HG03520 (cell line): Measurements from ENCODE around the gene RPL23.

ENCODE experiments used
- ATAC-seq: cut with Tn5 transposase; IDR thresholded peaks from one replicate; pipeline ENCODE4 v1.9.1; 2021; ENCODE audit warnings: mild to moderate bottlenecking, moderate library complexity; ENCODE audit not compliant: unreplicated experiment

RPL23 gene

DNA sequence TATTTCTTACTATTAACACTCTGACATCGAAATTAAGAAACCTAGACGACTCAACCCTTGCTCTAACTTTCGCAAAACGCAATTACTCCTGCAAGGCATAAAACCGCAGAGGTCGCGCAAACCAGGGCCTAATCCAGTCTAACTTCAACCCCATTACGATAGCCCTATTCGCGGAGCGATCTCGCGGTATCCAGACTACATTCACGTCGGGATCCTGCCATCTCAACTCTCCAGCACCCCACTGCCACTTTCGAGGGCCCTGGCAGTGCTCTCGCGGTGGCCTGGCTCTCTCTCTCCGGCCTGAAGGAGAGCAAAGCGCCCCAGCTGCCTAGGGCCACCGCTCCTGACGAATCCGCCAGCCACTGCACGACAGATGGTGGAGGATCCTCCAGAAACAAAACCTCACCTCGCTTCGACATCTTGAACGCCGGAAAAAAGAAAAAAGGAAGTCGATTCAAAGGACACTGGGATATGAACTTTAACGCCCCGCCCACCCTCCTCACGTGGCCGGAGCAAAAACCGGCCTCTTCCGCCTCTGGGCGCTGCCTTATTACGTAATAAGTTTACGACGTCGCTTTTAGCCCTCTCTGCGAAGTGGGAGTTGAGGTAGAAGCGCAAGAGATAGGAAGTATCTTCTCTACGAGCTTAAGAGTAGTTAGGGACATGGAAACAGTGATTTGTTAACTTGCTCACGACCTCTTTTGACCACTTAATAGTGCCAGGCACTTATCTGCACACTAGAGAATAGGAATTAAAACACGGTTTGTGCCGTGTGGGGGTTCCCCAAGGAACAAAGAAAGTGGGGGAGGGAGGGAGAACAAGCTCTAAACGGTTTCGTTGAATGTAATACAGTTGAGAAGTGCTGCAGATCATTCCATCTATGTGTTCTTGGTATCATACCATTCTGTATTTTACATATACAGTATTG lies at the start of gene RPL23:
RPL23 (minus strand) TSS at position 430 of the 928 bp plus-strand sequence; CDS start at position 419, 11 bp downstream.
- peak; percentile 68 for ATAC-seq

DNA sequence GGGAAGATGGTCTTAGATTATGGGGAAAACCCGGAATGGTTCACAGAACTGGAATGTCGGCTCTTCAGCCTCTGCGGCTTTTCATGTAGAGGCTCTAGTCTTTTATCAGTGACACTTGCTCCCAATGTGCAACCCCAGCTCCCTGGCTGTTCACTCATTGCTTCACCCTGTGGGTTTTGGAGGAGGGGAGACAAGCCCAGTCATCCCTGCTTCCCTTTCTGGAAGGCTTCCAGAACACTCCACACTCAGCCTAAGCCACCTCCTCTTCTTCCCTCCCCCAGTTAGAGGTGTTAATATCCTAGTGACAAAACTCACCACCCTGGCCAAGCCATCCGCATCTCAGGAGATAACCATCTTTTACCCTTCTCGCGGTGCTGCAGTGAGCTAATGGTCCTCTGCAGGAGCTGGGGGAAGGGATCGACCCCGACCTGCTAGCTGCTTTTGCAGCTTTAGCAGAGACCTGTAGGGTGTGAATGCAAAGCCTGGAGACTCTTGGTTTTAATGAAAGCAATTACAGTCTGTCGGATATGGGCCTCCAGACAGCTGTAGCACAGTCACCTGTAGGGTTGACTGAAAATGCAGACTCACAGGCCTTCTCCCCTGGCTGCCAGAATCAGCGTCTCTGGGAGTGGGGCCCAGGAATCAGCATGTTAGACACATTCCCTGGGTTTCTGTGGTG lies 47.6 kb upstream of the RPL23 start:
- no peak for ATAC-seq

DNA sequence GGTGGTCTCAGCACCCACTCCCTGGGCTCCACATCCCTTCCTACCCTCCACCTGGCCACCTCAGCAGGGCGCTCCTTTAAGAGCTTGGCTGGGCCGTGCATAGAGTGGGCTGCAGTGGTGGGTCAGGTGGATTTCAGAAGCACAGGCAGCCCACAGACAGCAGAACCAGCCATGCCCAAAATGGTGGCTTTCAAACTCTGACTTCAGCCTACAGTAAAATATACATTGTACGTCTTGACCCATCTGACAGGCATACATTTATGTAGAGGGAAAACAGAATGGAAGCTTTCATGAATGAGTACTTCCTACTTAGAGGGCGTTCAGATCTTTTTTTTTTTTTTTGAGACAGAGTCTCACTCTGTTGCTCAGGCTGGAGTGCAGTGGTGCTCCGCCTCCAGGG lies 45.9 kb upstream of the RPL23 start:
- peak; percentile 12 for ATAC-seq

DNA sequence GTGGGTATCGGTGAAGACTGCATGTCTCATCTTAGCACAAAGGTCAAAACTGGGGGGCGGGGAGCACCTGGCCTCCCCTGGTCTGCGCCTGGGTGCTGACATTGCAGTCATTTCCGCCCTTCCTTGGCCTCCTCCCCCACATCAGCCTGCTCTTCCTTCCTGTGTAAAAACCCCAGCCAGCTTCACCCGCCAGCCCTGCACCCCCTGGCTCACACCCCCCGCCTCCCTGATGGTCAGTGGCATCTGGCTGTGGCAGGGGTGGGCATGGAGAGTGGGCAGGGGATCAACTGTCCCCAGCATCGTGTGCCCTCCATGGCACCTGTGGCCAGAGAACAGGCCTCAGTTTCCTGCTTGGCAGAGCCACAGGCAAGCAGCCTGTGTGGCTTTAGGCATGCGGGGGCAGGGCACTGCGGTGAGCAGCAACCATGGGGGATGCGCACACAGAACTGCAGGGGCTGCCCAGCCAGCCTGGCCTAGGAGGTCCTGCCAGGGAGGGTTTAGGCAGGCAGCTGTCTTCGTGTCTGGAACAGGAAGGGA lies 45.4 kb upstream of the RPL23 start:
- ATAC-seq: peak; percentile 61

DNA sequence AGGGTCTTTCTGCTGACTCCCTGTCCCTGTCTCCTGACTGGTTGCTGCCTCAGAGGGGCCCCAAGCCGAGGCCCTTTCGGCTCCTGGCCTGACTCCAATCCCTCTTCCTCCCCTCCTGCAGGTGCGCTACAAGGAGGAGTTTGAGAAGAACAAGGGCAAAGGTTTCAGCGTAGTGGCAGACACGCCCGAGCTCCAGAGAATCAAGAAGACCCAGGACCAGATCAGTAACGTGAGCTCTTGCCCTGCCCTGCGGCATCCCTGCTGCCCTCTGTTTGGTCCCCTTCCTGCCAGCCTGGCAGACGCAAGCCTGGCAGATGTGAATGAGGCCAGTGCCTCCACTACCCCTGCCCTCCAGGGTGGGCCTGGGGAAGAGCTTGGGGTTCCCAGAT lies 44.8 kb upstream of the RPL23 start:
- peak; percentile 15 for ATAC-seq

DNA sequence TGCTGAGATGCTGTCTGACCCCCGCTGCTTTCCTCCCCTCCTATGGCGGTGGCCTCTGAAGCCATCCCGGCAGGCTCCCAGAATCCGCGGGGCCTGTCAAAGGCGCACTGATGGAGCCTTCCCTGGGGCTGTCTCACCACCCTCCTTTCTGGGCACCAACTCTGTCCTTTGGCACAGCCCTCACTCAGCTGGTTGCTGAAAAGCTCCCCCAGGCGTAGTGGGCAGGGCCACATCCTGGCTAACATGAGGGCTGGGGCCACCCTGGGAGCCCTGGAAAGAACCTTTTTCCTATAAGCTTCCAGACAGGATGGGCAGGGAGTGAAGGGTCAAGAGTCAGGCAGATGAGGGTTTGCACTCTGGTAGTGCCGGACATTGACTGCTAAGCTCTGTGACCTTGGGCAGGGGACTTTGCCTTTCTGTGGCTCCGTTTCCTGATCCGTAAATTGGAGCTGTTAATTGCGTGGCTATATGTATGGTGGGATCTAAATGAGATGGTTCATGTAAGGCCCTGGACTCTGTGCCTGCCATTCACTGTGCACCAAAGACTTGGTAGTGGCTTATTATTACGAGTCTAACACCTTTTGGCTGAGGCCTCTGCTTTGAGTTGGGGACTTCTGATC lies 44.3 kb upstream of the RPL23 start:
- no peak for ATAC-seq

DNA sequence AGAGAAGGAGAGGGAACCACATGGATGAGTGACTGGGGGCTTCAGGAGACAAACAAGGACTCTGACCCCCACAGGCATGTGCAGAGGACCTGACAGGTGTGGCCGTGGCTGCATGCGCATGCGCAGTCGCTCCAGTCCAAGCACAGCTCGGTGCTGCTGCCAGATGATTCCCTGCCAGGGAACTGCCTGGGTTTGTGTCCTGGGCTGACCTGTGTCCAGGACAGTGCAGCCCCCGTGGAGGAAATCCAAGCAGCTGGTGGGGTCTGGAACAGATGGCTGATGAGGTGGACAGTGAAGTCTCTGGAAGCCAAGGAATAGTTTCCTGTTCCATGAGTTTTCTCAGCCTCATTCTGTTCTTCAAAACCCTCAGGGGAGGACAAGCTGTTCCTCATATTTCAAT lies 43.7 kb upstream of the RPL23 start:
- no peak for ATAC-seq

DNA sequence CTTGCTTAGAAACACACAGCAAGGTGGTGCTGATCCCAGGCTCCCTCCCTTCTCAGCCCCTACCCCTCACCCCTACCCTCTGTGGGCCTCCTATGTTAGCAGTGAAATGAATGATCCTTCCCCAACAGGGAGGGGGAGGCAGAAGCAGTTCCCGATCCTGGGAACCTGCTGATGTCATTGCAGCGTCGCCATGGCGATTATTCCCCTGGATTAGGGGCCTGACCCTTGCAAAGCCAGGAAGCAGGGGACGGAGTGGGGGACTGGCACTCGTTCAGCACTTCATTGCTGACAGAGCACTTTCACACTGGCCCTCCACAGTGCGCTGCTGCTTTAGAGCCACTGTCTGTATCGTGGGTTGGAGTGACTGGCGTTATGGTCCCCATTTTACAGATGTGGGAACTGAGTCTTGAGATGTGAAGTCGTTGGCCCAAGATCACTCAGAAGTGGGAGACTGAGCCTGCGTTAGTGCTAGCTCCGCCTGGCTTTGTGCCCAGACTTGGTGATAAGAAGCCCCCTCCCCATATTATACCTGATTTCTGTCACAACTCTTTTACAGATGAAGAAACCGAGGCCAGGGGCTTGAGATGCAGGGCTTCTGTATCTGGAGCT lies 42.9 kb upstream of the RPL23 start:
- ATAC-seq: no peak

DNA sequence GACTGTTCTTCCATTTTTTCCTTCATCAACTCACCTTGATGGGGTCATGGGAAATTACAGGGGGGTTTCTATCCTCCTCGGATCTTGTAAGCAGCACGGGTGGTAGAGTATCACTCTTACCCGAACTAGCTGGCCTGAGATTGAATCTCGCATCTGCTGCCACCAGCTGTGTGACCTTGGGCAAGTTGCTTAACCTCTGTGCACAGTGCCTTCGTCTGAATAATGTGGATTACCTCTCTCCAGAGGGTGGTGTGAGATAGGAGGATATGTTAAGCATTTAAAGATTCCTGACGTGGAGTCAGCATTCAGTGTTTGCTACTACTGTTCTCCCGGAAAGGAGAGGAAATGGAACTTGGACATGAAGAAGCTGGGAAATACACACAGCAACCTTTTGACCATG lies 40.8 kb upstream of the RPL23 start:
- ATAC-seq: no peak

DNA sequence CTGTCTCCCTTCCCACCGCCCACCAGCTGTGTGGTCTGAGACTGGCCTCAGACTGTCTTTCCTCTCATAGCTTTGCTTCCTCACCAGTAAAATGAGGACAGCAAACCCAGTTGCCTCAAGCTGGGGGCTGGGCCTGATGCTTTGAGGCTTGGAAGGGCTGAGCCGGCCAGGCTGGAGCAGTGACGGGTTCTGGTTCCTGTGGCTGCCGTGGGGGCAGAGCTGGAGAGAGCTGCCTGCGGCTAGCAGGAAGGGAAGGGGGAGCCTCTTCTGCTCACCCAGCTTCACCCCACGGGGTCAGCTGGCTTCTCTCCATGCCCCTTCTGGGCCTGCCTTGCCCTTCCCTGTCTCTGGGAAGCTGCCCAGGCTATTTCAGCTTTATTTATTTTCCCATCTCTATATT lies 40.1 kb upstream of the RPL23 start:
- ATAC-seq: no peak

DNA sequence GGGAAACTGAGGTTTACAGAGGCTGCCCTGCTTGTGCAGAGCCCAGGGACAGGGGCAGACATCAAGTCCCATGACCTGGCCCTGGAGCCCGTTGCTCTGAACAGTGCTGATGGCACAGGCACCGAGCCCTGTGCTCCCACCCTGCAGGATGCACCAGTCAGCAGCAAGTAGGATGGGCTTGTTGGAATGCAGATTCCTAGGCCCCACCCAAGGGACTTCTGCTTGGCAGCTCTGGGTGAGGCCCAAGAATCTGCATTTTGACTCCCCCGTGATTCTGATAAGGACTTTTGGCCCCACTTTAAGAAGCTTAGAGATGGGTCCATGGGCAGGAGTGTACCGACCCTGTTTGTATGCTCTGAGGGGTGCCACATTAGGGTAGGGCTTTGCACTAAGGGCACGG lies 39.6 kb upstream of the RPL23 start:
- no peak for ATAC-seq

DNA sequence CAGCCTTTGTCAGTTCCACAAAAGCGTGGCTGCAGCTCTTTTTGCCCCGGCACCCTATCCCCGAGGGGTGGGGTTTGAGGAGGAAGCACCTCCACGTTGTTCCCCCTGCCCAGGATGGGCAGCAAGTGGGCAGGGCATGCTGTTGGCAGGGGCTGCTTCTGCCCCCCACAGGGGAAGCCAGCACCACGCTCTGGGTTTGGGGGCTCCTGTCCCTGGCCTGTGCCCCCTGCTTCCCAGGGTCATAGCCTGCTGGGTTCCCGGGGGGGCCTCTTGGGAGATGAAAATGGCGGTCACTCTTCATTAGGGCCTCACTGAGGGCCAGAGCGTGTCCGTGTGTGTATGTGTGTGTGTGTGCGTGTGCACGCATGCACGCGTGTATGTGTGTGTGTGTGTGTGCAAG lies 39.1 kb upstream of the RPL23 start:
- no peak for ATAC-seq

DNA sequence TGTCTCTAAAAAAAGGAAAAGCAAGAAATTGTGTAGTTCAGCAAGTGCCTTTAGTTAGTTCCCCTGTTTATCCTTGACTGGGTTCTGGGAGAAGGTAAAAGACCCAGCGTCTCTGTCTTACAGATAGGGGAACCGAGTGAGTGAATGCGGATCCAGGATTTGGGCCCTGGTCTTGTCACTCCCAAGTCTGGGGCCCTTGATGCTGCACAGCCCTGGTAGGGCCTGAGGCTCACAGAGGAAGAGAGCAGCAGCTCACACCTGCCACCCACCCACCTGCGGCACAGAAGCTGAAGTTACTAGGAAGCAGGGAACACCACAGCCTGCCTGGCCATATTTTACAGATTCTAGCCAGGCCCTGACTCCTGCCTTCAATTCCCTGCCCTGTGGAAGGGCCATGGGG lies 38.6 kb upstream of the RPL23 start:
- no peak for ATAC-seq

DNA sequence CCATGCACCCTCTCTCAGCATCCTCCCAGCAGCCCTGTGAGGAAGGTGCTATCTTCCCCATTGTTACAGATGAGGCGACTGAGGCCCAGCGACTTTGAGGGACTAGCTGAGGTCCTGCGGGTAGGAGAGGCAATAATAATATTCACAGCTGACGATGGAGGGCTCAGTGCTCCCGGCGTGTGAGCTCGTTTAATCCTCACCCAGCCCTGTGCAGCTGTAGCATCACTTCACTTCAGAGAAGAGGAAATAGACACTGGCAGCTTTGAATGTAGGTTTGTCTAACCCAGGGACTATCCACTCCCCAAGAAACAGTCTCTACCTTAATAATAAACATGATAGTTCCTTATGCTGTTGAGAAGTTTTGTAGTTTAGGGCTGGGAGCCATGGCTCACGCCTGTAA lies 37.9 kb upstream of the RPL23 start:
- ATAC-seq: no peak

DNA sequence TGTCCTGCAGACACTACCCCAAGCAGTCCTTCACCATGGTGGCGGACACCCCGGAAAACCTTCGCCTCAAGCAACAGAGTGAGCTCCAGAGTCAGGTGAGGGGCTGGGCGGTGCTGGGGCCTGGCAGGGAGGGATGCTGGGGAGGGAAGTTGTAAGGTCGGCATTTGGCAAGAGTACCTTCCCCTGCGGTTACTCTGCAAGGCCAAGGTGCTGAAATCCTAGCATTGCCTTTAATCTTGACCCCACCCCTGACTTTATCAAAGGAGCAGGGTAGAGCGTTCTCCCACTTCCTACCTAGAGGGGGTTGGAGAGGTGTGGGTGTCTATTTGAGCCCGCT lies 36.9 kb upstream of the RPL23 start:
- ATAC-seq: no peak

DNA sequence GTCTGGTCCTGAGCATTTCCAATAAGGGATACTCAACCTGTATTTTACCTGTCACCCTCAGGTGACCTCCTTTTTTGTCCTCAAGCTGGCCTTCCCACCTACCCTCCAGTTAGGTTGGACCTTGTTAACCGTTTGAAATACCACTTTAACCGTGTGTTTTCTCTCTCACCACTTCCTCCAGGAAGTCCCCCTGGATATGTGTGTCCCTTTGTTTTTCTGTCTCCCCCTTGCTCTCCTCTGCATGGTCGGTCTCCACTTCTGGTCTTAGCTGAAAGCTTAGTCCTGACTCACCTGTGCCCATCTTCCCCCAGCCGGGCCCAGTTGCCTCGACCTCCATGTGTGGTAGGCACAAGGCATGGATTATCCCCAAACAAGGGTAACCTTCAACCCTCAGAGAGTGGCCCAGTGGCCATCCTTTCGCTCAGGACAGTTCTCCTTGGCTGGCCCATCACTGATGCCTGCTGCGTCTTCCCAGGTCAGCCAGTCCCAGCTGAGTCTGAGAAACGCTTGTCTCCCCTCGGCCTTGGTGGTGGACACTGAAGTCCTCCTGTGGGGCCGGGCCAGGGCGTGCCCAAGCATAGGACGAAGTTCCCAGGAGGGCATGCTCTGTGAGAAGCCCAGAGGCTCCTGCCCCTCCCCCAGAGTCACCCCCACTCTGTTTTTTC lies 36.4 kb upstream of the RPL23 start:
- ATAC-seq: no peak

DNA sequence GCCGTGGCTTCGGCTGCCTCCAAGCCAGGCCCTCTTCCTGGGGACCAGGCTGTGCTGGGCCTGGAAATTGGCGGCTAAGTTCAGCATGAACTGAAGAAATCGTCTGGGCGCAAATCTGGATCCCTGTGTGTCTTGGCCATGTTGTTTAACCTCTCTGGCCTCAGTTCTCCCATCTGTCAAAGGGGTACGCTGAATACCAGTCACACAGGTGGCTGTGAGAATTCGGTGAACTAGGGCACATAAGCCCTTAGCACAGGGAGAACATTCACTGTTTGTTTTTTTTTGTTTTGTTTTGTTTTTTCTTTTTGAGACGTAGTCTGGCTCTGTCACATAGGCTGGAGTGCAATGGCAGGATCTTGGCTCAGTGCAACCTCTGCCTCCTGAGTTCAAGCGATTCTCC lies 35.3 kb upstream of the RPL23 start:
- no peak for ATAC-seq

DNA sequence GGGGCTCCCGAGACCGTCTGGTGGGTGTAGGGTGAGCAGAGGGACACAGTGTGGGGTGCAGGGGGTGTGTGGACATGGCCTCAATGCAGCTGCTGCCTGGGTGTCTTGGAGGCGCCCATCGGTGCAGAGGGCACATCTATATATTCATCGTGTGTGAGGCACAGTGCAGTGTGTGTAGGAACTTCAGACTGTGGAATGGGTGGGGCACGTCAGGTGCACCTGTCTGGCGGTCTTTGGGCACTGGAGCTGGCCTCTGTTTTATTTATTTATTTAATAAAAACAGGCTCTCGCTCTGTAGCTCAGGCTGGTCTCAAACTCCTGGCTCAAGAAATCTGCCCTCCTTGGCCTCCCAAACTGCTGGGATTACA lies 33.1 kb upstream of the RPL23 start:
- ATAC-seq: no peak

DNA sequence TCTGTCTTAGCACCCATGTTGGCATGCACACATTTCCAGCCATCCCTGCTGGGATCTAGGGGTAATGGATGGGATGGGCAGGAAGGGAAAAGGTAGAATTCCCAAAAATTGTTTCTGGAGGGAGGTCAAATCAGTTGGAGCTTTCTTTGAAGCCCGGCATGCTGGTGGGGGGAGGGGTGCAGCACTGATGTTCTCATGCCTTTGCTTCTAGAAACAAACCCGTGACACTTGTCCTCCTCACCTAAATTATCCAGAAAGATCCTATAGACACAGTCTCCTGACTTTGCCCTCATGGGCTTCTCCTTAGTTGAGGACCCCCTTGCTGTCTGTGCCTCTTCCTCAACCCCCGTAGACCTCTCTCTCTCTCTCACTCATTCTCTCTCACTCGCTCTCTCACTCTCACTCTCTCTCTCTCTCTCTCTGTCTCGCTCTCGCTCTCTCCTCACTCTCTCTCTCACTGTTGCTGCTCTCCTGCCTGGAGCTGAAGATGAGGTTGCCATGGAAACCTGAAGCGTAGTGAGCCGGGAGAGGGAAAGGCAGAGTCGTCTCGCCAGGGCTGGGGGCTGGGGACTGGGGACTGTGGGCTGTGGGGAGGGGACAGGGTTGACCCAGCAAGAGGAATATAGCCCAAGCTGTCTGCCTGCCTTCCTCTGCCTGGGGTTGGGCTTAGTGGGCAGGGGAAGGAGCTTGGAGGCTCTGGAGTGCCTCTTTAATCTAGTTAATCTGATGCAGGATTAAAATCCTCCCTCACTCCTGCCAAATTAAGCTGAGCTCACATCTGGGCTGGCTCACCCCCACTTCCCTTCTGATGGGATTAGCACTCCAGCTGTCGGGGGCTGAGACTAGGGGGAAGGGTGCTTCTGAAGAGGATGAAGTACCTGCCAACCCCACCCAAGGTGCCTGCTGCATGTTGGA lies 32.5 kb upstream of the RPL23 start:
- no peak for ATAC-seq
